Prostate gland (tissue), 2 donors: ENCODE measurements around the gene FOXJ3.

Source experiments
- CTCF ChIP-seq, 4 experiments: fragments of 200-600 bp in 2 of 4; fragments of 450-650 bp in 2 of 4; sonication (generic) in 2 of 4; IDR thresholded peaks; 1 replicate in 3 of 4; 2 replicates in 1 of 4; pipeline ENCODE4 v1.5.1; 2016 to 2019; ENCODE audit warnings: antibody characterized with exemption in 4 of 4, mild to moderate bottlenecking in 2 of 4, moderate library complexity in 2 of 4
- POLR2A ChIP-seq: fragments of 450-650 bp; IDR thresholded peaks from one replicate; pipeline ENCODE4 v1.6.1; 2016; ENCODE audit warnings: antibody characterized with exemption, mild to moderate bottlenecking
- POLR2AphosphoS5 ChIP-seq: sonication (generic); formaldehyde crosslinking; IDR thresholded peaks from one replicate; pipeline ENCODE4 v1.6.1; 2017; ENCODE audit warnings: antibody characterized with exemption

GRCh38 chr1:42295816-42296215, 39.2 kb downstream of the FOXJ3 start:
- TF ChIP-seq CTCF (IDR thresholded peaks at IDR 0.05) (no peak), POLR2AphosphoS5 (no peak), POLR2A (no peak)
